SH-SY5Y (cell line): Measurements from ENCODE around the gene GPR37L1.

Source experiments
- GATA2 ChIP-seq: IDR thresholded peaks from 2 replicates; pipeline ENCODE4 v1.6.1; 2011; ENCODE audit warnings: mild to moderate bottlenecking, low read depth, low read length
- GATA3 ChIP-seq: IDR thresholded peaks from 2 replicates; pipeline ENCODE4 v1.6.1; 2011; ENCODE audit warnings: low read depth, mild to moderate bottlenecking, low read length, moderate library complexity

GRCh38 chr1:202146279-202146678, 23.6 kb downstream of the GPR37L1 start:
- TF ChIP-seq GATA2 (no peak), GATA3 (no peak)
